GM23338 (cell line): ENCODE results near the gene DCDC2. TPM values are rescaled to one million over a fixed set of nuclear protein-coding genes. Genes with fewer than 3 reads are reported as not detected.

ENCODE experiments used
- ATAC-seq: fragments of 200-7000 bp; cut with Tn5 transposase; 3 replicates; pipeline ENCODE4 v1.9.1; 2020
- DNase-seq: peaks from one replicate; pipeline ENCODE4 v3.0.0-alpha.2; 2015; ENCODE audit warnings: low spot score
- H2AFZ ChIP-seq: fragments of 200-600 bp; sonication (generic); 2 replicates; pipeline ENCODE4 v1.8.0; 2016; ENCODE audit warnings: antibody characterized with exemption, mild to moderate bottlenecking, moderate library complexity
- H3F3A ChIP-seq: fragments of 200-600 bp; sonication (generic); replicated peaks from 2 replicates; pipeline ENCODE4 v1.8.0; 2017; ENCODE audit warnings: antibody characterized with exemption, mixed run types, low read depth
- H3K27ac ChIP-seq: fragments of 200-600 bp; sonication (generic); 2 replicates; pipeline ENCODE4 v1.6.1; 2016; ENCODE audit warnings: low read depth
- H3K27me3 ChIP-seq: fragments of 200-600 bp; sonication (generic); 2 replicates; pipeline ENCODE4 v1.8.0; 2016; ENCODE audit warnings: mild to moderate bottlenecking, mixed run types, moderate library complexity; ENCODE audit not compliant: insufficient read depth
- H3K36me3 ChIP-seq: fragments of 200-600 bp; sonication (generic); 2 replicates; pipeline ENCODE4 v1.8.0; 2016; ENCODE audit warnings: mild to moderate bottlenecking; ENCODE audit not compliant: insufficient read depth
- H3K4me1 ChIP-seq: fragments of 200-600 bp; sonication (generic); 2 replicates; pipeline ENCODE4 v1.8.0; 2016; ENCODE audit warnings: mild to moderate bottlenecking, moderate library complexity; ENCODE audit not compliant: insufficient read depth
- H3K4me2 ChIP-seq: fragments of 200-600 bp; sonication (generic); 2 replicates; pipeline ENCODE4 v1.7.1; 2017; ENCODE audit warnings: mixed run types
- H3K4me3 ChIP-seq: fragments of 200-600 bp; sonication (generic); 2 replicates; pipeline ENCODE4 v1.6.1; 2016; ENCODE audit warnings: mixed run types
- H3K79me2 ChIP-seq: fragments of 200-600 bp; sonication (generic); replicated peaks from 2 replicates; pipeline ENCODE4 v1.8.0; 2017; ENCODE audit warnings: mild to moderate bottlenecking; ENCODE audit not compliant: insufficient read depth
- H3K9me2 ChIP-seq: fragments of 200-600 bp; sonication (generic); 2 replicates; pipeline ENCODE4 v1.8.0; 2017; ENCODE audit not compliant: insufficient read depth
- H4K20me1 ChIP-seq: fragments of 200-600 bp; sonication (generic); replicated peaks from 2 replicates; pipeline ENCODE4 v1.8.0; 2017; ENCODE audit warnings: mild to moderate bottlenecking; ENCODE audit not compliant: insufficient read depth
- H3K27ac Mint-ChIP-seq: 2 replicates; pipeline ENCODE4 v1.8.0; 2020; ENCODE audit warnings: inconsistent platforms, mild to moderate bottlenecking, moderate library complexity, mixed read lengths
- H3K27me3 Mint-ChIP-seq: 3 replicates; pipeline ENCODE4 v1.8.0; 2022; ENCODE audit warnings: low read depth, mild to moderate bottlenecking, moderate library complexity, mixed read lengths, inconsistent platforms; ENCODE audit not compliant: insufficient read depth, poor library complexity
- H3K36me3 Mint-ChIP-seq: 3 replicates; pipeline ENCODE4 v1.8.0; 2021; ENCODE audit warnings: low read depth, mild to moderate bottlenecking, inconsistent platforms, moderate library complexity, mixed read lengths
- H3K4me1 Mint-ChIP-seq: 3 replicates; pipeline ENCODE4 v1.8.0; 2020; ENCODE audit warnings: mild to moderate bottlenecking, inconsistent platforms, mixed read lengths
- H3K4me3 Mint-ChIP-seq: 3 replicates; pipeline ENCODE4 v1.8.0; 2021; ENCODE audit warnings: moderate library complexity, mild to moderate bottlenecking, inconsistent platforms, mixed read lengths
- H3K9me3 Mint-ChIP-seq: 3 replicates; pipeline ENCODE4 v1.8.0; 2020; ENCODE audit warnings: moderate library complexity, mild to moderate bottlenecking, inconsistent platforms, mixed read lengths
- CREB1 ChIP-seq: fragments of 250-450 bp; sonication (Bioruptor Pico); IDR thresholded peaks from 2 replicates; pipeline ENCODE4 v1.5.0; 2020; ENCODE audit warnings: low read depth, mild to moderate bottlenecking, moderate library complexity
- CTCF ChIP-seq, 2 experiments: fragments of 200-600 bp in 1 of 2; sonication (generic) in 1 of 2; conservative IDR thresholded peaks; 2 replicates each; pipeline versions ENCODE4 v1.5.1 to v1.6.1; 2016 to 2017; ENCODE audit warnings: antibody characterized with exemption in 2 of 2, low read depth in 2 of 2, mild to moderate bottlenecking in 2 of 2, moderate library complexity in 1 of 2
- EZH2 ChIP-seq: fragments of 200-600 bp; sonication (generic); IDR thresholded peaks from one replicate; pipeline ENCODE4 v1.8.0; 2017; ENCODE audit warnings: antibody characterized with exemption, mild to moderate bottlenecking, low read depth; ENCODE audit not compliant: unreplicated experiment
- EZH2phosphoT487 ChIP-seq: fragments of 200-600 bp; sonication (generic); IDR thresholded peaks from one replicate; pipeline ENCODE4 v1.8.1; 2018; ENCODE audit warnings: antibody characterized with exemption; ENCODE audit not compliant: unreplicated experiment
- JUNB ChIP-seq: IDR thresholded peaks from one replicate; pipeline ENCODE4 v1.6.1; 2016; ENCODE audit warnings: antibody characterized with exemption; ENCODE audit not compliant: unreplicated experiment
- NANOG ChIP-seq: IDR thresholded peaks from 2 replicates; pipeline ENCODE4 v1.6.1; 2016; ENCODE audit warnings: antibody characterized with exemption, borderline replicate concordance
- POLR2AphosphoS5 ChIP-seq: IDR thresholded peaks from 2 replicates; pipeline ENCODE4 v1.6.1; 2016; ENCODE audit warnings: antibody characterized with exemption, low read depth
- STAT1 ChIP-seq: IDR thresholded peaks from one replicate; pipeline ENCODE4 v1.6.1; 2016; ENCODE audit warnings: antibody characterized with exemption; ENCODE audit not compliant: unreplicated experiment
- ZNF114 ChIP-seq: fragments of 250-450 bp; sonication (Bioruptor Pico); IDR thresholded peaks from 2 replicates; pipeline ENCODE4 v1.5.0; 2020; ENCODE audit warnings: mild to moderate bottlenecking, moderate library complexity
- ZNF331 ChIP-seq: fragments of 250-450 bp; sonication (Bioruptor Pico); IDR thresholded peaks from 2 replicates; pipeline ENCODE4 v1.5.0; 2020; ENCODE audit warnings: low read depth, mild to moderate bottlenecking, moderate library complexity
- polyA plus RNA-seq: library from polyadenylated mRNA; unstranded; fragments of >200 nt; fragmentation: Nextera tagmentation; extraction: Ambion mirVana; gene quantifications from 2 replicates; pipeline ENCODE4 v1.2.1, GENCODE V29; 2016
- total RNA-seq: library from RNA; depleted of rRNA; stranded (reverse); fragments of >200 nt; shearing (Covaris generic); gene quantifications from 2 replicates; pipeline ENCODE4 v1.2.3, GENCODE V29; 2014
- TF ChIP-seq, protein P1 (sequence below): IDR thresholded peaks from 2 replicates; pipeline ENCODE4 v1.6.1; 2016; ENCODE audit warnings: antibody characterized with exemption
- TF ChIP-seq, protein P2 (sequence below): IDR thresholded peaks from one replicate; pipeline ENCODE4 v1.6.1; 2018; ENCODE audit warnings: antibody characterized with exemption; ENCODE audit not compliant: unreplicated experiment
- TF ChIP-seq, protein P3 (sequence below): fragments of 250-450 bp; sonication (Bioruptor Pico); IDR thresholded peaks from 2 replicates; pipeline ENCODE4 v1.5.0; 2020; ENCODE audit warnings: mild to moderate bottlenecking, moderate library complexity

DCDC2 gene
- total and polyA plus RNA-seq, 2 experiments from 2014 or later, result 0.59 to 0.79 TPM

DNA sequence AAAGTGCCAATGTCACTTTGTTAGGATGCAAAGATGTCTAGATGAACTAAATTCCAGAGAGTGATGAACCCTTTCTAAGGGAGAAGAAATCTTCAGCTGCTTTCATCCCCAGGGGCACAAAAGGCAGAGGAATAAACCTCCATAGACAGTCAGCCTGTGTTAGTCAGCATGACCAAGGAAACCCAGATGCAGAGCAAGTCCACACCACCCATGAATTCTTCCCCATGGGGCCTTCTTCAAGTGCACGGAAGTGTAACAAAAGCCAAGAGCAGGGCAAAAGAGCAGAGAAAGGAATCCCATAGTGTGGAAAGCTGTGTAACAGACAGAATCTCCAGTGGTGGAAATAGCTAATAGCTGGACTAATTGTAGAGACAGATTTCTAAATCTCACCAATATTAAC lies 50.0 kb downstream of the DCDC2 start (continued):
- TF ChIP-seq, protein P1, sequence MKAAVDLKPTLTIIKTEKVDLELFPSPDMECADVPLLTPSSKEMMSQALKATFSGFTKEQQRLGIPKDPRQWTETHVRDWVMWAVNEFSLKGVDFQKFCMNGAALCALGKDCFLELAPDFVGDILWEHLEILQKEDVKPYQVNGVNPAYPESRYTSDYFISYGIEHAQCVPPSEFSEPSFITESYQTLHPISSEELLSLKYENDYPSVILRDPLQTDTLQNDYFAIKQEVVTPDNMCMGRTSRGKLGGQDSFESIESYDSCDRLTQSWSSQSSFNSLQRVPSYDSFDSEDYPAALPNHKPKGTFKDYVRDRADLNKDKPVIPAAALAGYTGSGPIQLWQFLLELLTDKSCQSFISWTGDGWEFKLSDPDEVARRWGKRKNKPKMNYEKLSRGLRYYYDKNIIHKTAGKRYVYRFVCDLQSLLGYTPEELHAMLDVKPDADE, result no peak
- no peak for TF ChIP-seq JUNB

GRCh38 chr6:24306936-24307335 lies 50.9 kb downstream of the DCDC2 start:
- DNase-seq (no peak), ATAC-seq (no peak)
- Histone ChIP-seq H3K27ac (no peak overlapping the region), H3K4me1 (no peaks in the 10 kb centered on the region), H3K27me3 (no peaks in the 10 kb centered on the region), H4K20me1 (no peaks in the 10 kb centered on the region), H3K36me3 (peaks cover 4% of the 10 kb centered on the region; the same call in 1 of the 2 replicates), H3K9me2 (0 out of 2 replicates have a peak, but pooled peaks cover 3% of the 10 kb centered on the region), H2AFZ (no peak overlapping the region), H3K4me3 (no peak overlapping the region), H3K79me2 (no peaks in the 10 kb centered on the region), H3K4me2 (no peak overlapping the region), H3F3A (no peaks in the 10 kb centered on the region)
- Mint-ChIP-seq H3K4me3 (no peak overlapping the region), H3K36me3 (no peaks in the 10 kb centered on the region), H3K9me3 (no peaks in the 10 kb centered on the region), H3K4me1 (peaks cover 39% of the 10 kb centered on the region), H3K27me3 (peaks cover 3% of the 10 kb centered on the region), H3K27ac (no peak overlapping the region)
- TF ChIP-seq CREB1 (CRISPR knock-in tag) (no peak), POLR2AphosphoS5 (no peak), STAT1 (no peak), EZH2 (no peak), CTCF (conservative IDR thresholded peaks at IDR 0.05; ENCODE audit: low read depth in 2 of 2) (no peak), JUNB (no peak), NANOG (no peak), EZH2phosphoT487 (no peak), ZNF331 (CRISPR knock-in tag) (no peak), ZNF114 (no peak)
- TF ChIP-seq, protein P2, sequence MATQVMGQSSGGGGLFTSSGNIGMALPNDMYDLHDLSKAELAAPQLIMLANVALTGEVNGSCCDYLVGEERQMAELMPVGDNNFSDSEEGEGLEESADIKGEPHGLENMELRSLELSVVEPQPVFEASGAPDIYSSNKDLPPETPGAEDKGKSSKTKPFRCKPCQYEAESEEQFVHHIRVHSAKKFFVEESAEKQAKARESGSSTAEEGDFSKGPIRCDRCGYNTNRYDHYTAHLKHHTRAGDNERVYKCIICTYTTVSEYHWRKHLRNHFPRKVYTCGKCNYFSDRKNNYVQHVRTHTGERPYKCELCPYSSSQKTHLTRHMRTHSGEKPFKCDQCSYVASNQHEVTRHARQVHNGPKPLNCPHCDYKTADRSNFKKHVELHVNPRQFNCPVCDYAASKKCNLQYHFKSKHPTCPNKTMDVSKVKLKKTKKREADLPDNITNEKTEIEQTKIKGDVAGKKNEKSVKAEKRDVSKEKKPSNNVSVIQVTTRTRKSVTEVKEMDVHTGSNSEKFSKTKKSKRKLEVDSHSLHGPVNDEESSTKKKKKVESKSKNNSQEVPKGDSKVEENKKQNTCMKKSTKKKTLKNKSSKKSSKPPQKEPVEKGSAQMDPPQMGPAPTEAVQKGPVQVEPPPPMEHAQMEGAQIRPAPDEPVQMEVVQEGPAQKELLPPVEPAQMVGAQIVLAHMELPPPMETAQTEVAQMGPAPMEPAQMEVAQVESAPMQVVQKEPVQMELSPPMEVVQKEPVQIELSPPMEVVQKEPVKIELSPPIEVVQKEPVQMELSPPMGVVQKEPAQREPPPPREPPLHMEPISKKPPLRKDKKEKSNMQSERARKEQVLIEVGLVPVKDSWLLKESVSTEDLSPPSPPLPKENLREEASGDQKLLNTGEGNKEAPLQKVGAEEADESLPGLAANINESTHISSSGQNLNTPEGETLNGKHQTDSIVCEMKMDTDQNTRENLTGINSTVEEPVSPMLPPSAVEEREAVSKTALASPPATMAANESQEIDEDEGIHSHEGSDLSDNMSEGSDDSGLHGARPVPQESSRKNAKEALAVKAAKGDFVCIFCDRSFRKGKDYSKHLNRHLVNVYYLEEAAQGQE, result no peak
- TF ChIP-seq, protein P3, sequence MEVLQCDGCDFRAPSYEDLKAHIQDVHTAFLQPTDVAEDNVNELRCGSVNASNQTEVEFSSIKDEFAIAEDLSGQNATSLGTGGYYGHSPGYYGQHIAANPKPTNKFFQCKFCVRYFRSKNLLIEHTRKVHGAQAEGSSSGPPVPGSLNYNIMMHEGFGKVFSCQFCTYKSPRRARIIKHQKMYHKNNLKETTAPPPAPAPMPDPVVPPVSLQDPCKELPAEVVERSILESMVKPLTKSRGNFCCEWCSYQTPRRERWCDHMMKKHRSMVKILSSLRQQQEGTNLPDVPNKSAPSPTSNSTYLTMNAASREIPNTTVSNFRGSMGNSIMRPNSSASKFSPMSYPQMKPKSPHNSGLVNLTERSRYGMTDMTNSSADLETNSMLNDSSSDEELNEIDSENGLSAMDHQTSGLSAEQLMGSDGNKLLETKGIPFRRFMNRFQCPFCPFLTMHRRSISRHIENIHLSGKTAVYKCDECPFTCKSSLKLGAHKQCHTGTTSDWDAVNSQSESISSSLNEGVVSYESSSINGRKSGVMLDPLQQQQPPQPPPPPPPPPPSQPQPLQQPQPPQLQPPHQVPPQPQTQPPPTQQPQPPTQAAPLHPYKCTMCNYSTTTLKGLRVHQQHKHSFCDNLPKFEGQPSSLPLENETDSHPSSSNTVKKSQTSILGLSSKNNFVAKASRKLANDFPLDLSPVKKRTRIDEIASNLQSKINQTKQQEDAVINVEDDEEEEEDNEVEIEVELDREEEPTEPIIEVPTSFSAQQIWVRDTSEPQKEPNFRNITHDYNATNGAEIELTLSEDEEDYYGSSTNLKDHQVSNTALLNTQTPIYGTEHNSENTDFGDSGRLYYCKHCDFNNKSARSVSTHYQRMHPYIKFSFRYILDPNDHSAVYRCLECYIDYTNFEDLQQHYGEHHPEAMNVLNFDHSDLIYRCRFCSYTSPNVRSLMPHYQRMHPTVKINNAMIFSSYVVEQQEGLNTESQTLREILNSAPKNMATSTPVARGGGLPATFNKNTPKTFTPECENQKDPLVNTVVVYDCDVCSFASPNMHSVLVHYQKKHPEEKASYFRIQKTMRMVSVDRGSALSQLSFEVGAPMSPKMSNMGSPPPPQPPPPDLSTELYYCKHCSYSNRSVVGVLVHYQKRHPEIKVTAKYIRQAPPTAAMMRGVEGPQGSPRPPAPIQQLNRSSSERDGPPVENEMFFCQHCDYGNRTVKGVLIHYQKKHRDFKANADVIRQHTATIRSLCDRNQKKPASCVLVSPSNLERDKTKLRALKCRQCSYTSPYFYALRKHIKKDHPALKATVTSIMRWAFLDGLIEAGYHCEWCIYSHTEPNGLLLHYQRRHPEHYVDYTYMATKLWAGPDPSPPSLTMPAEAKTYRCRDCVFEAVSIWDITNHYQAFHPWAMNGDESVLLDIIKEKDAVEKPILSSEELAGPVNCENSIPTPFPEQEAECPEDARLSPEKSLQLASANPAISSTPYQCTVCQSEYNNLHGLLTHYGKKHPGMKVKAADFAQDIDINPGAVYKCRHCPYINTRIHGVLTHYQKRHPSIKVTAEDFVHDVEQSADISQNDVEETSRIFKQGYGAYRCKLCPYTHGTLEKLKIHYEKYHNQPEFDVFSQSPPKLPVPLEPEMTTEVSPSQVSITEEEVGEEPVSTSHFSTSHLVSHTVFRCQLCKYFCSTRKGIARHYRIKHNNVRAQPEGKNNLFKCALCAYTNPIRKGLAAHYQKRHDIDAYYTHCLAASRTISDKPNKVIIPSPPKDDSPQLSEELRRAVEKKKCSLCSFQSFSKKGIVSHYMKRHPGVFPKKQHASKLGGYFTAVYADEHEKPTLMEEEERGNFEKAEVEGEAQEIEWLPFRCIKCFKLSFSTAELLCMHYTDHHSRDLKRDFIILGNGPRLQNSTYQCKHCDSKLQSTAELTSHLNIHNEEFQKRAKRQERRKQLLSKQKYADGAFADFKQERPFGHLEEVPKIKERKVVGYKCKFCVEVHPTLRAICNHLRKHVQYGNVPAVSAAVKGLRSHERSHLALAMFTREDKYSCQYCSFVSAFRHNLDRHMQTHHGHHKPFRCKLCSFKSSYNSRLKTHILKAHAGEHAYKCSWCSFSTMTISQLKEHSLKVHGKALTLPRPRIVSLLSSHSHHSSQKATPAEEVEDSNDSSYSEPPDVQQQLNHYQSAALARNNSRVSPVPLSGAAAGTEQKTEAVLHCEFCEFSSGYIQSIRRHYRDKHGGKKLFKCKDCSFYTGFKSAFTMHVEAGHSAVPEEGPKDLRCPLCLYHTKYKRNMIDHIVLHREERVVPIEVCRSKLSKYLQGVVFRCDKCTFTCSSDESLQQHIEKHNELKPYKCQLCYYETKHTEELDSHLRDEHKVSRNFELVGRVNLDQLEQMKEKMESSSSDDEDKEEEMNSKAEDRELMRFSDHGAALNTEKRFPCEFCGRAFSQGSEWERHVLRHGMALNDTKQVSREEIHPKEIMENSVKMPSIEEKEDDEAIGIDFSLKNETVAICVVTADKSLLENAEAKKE, result no peak
